SK-N-SH treated with all-trans-retinoic acid at 6 μM for 48 hours (cell line): ENCODE results near the gene CDKN2AIPNL.

Experiments
- ATAC-seq: fragments of 200-7000 bp; cut with Tn5 transposase; 3 replicates; pipeline ENCODE4 v1.9.1; 2020; ENCODE audit warnings: mild to moderate bottlenecking, moderate library complexity
- ARNTL ChIP-seq: fragments of 450-650 bp; formaldehyde crosslinking; IDR thresholded peaks from 2 replicates; pipeline ENCODE4 v1.5.0; 2020; ENCODE audit warnings: low read depth, mild to moderate bottlenecking, moderate library complexity, borderline replicate concordance
- BACH2 ChIP-seq: fragments of 250-450 bp; sonication (Bioruptor Pico); IDR thresholded peaks from 2 replicates; pipeline ENCODE4 v1.9.0; 2021; ENCODE audit warnings: mild to moderate bottlenecking, borderline replicate concordance
- GLIS3 ChIP-seq: fragments of 250-450 bp; sonication (Bioruptor Pico); IDR thresholded peaks from 2 replicates; pipeline ENCODE4 v1.5.0; 2020; ENCODE audit warnings: mild to moderate bottlenecking, moderate library complexity
- ISL1 ChIP-seq: fragments of 250-450 bp; sonication (Bioruptor Pico); IDR thresholded peaks from 2 replicates; pipeline ENCODE4 v2.1.2; 2022; ENCODE audit warnings: mild to moderate bottlenecking, moderate library complexity
- OSR1 ChIP-seq: fragments of 250-450 bp; sonication (Bioruptor Pico); IDR thresholded peaks from 2 replicates; pipeline ENCODE4 v1.8.0; 2022; ENCODE audit warnings: moderate library complexity, mild to moderate bottlenecking, inconsistent platforms
- PPARA ChIP-seq: fragments of 250-450 bp; sonication (Bioruptor Pico); IDR thresholded peaks from 2 replicates; pipeline ENCODE4 v1.5.0; 2020; ENCODE audit warnings: mild to moderate bottlenecking, borderline replicate concordance
- RARB ChIP-seq: fragments of 250-450 bp; sonication (Bioruptor Pico); IDR thresholded peaks from 2 replicates; pipeline ENCODE4 v1.8.0; 2021; ENCODE audit warnings: mild to moderate bottlenecking, moderate library complexity
- SNAI2 ChIP-seq: fragments of 250-450 bp; sonication (Bioruptor Pico); IDR thresholded peaks from 2 replicates; pipeline ENCODE4 v1.5.0; 2020; ENCODE audit warnings: mild to moderate bottlenecking, moderate library complexity
- TCF4 ChIP-seq: fragments of 250-450 bp; sonication (Bioruptor Pico); IDR thresholded peaks from 2 replicates; pipeline ENCODE4 v1.8.0; 2021; ENCODE audit warnings: mild to moderate bottlenecking, moderate library complexity, borderline replicate concordance
- TOX ChIP-seq: fragments of 250-450 bp; sonication (Bioruptor Pico); IDR thresholded peaks from 2 replicates; pipeline ENCODE4 v1.8.0; 2021; ENCODE audit warnings: mild to moderate bottlenecking, moderate library complexity, borderline replicate concordance
- ZC3H10 ChIP-seq: fragments of 250-450 bp; sonication (Bioruptor Pico); IDR thresholded peaks from 2 replicates; pipeline ENCODE4 v1.5.1; 2021; ENCODE audit warnings: mild to moderate bottlenecking, moderate library complexity
- ZFP3 ChIP-seq: fragments of 250-450 bp; sonication (Bioruptor Pico); IDR thresholded peaks from 2 replicates; pipeline ENCODE4 v1.5.0; 2020; ENCODE audit warnings: mild to moderate bottlenecking, moderate library complexity
- ZFP30 ChIP-seq: fragments of 450-650 bp; formaldehyde crosslinking; IDR thresholded peaks from 2 replicates; pipeline ENCODE4 v1.5.0; 2022; ENCODE audit warnings: mild to moderate bottlenecking, moderate library complexity
- ZNF70 ChIP-seq: fragments of 450-650 bp; formaldehyde crosslinking; IDR thresholded peaks from 2 replicates; pipeline ENCODE4 v1.5.0; 2020; ENCODE audit warnings: mild to moderate bottlenecking, moderate library complexity
- ZNF8 ChIP-seq: fragments of 450-650 bp; formaldehyde crosslinking; IDR thresholded peaks from 2 replicates; pipeline ENCODE4 v1.5.0; 2020; ENCODE audit warnings: mild to moderate bottlenecking, moderate library complexity
- TF ChIP-seq, protein P1 (sequence below): fragments of 250-450 bp; sonication (Bioruptor Pico); IDR thresholded peaks from 2 replicates; pipeline ENCODE4 v1.8.0; 2020; ENCODE audit warnings: mild to moderate bottlenecking, moderate library complexity, borderline replicate concordance
- TF ChIP-seq, protein P2 (sequence below): fragments of 250-450 bp; sonication (Bioruptor Pico); IDR thresholded peaks from 2 replicates; pipeline ENCODE4 v1.5.1; 2020; ENCODE audit warnings: low read depth, mild to moderate bottlenecking, moderate library complexity
- TF ChIP-seq, protein P3 (sequence below): fragments of 250-450 bp; sonication (Bioruptor Pico); IDR thresholded peaks from 2 replicates; pipeline ENCODE4 v1.5.0; 2020; ENCODE audit warnings: mild to moderate bottlenecking, moderate library complexity
- TF ChIP-seq, protein P4 (sequence below): fragments of 250-450 bp; sonication (Bioruptor Pico); IDR thresholded peaks from 2 replicates; pipeline ENCODE4 v1.5.1; 2021; ENCODE audit warnings: mild to moderate bottlenecking, moderate library complexity
- TF ChIP-seq, protein P5 (sequence below): fragments of 250-450 bp; sonication (Bioruptor Pico); IDR thresholded peaks from 2 replicates; pipeline ENCODE4 v1.8.0; 2021; ENCODE audit warnings: low read depth, mild to moderate bottlenecking, moderate library complexity, borderline replicate concordance

CDKN2AIPNL gene

DNA sequence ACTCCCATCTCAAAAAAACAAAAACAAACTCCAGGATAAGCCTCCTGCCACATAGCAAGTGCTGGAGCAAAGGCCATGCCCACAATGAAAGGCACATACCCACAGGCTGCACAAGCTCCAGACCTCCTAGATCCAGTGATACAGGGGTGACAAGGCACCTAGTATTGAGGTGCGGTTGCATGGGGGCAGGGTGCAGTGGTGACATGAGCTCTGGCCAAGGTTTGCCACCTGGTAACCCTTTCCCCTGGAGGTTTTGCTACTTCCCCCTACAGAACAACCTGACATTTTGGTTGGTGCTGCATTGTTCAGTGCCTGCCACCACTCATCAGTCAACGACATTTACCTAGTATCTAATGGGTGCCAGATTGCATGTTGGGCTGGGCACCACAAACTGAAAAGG is 14.5 kb downstream of the CDKN2AIPNL start (continued):
- TF ChIP-seq, protein P1, sequence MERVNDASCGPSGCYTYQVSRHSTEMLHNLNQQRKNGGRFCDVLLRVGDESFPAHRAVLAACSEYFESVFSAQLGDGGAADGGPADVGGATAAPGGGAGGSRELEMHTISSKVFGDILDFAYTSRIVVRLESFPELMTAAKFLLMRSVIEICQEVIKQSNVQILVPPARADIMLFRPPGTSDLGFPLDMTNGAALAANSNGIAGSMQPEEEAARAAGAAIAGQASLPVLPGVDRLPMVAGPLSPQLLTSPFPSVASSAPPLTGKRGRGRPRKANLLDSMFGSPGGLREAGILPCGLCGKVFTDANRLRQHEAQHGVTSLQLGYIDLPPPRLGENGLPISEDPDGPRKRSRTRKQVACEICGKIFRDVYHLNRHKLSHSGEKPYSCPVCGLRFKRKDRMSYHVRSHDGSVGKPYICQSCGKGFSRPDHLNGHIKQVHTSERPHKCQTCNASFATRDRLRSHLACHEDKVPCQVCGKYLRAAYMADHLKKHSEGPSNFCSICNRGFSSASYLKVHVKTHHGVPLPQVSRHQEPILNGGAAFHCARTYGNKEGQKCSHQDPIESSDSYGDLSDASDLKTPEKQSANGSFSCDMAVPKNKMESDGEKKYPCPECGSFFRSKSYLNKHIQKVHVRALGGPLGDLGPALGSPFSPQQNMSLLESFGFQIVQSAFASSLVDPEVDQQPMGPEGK: no peak
- TF ChIP-seq, protein P2, sequence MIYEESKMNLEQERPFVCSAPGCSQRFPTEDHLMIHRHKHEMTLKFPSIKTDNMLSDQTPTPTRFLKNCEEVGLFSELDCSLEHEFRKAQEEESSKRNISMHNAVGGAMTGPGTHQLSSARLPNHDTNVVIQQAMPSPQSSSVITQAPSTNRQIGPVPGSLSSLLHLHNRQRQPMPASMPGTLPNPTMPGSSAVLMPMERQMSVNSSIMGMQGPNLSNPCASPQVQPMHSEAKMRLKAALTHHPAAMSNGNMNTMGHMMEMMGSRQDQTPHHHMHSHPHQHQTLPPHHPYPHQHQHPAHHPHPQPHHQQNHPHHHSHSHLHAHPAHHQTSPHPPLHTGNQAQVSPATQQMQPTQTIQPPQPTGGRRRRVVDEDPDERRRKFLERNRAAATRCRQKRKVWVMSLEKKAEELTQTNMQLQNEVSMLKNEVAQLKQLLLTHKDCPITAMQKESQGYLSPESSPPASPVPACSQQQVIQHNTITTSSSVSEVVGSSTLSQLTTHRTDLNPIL (CRISPR knock-in tag): no peak
- TF ChIP-seq ZNF70 (CRISPR knock-in tag): no peak

DNA sequence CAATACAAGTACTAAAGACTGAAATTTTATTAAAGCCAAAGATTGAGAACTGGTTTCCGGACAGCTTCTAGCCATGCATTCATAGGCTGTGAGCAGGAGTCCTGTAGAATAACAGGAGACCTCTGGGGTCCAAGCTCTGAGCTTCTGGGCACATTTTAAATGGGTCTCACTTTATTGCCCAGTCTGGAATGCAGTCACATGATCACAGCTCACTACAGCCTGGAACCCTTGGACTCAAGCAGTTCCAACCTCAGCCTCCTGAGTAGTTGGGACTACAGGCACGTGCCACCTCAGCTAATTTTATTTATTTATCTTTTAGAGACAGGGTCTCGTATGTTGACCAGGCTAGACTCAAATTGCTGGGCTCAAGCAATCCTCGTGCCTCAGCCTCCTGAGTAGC is 15.4 kb downstream of the CDKN2AIPNL start:
- TF ChIP-seq, protein P3, sequence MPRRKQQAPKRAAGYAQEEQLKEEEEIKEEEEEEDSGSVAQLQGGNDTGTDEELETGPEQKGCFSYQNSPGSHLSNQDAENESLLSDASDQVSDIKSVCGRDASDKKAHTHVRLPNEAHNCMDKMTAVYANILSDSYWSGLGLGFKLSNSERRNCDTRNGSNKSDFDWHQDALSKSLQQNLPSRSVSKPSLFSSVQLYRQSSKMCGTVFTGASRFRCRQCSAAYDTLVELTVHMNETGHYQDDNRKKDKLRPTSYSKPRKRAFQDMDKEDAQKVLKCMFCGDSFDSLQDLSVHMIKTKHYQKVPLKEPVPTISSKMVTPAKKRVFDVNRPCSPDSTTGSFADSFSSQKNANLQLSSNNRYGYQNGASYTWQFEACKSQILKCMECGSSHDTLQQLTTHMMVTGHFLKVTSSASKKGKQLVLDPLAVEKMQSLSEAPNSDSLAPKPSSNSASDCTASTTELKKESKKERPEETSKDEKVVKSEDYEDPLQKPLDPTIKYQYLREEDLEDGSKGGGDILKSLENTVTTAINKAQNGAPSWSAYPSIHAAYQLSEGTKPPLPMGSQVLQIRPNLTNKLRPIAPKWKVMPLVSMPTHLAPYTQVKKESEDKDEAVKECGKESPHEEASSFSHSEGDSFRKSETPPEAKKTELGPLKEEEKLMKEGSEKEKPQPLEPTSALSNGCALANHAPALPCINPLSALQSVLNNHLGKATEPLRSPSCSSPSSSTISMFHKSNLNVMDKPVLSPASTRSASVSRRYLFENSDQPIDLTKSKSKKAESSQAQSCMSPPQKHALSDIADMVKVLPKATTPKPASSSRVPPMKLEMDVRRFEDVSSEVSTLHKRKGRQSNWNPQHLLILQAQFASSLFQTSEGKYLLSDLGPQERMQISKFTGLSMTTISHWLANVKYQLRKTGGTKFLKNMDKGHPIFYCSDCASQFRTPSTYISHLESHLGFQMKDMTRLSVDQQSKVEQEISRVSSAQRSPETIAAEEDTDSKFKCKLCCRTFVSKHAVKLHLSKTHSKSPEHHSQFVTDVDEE: no peak
- no peak for TF ChIP-seq ZC3H10 (CRISPR knock-in tag)
- no peak for TF ChIP-seq ZFP30 (CRISPR knock-in tag)
- no peak for TF ChIP-seq PPARA (CRISPR knock-in tag)
- no peak for TF ChIP-seq TCF4 (CRISPR knock-in tag)
- no peak for TF ChIP-seq SNAI2
- TF ChIP-seq RARB (CRISPR knock-in tag): no peak
- no peak for TF ChIP-seq OSR1 (CRISPR knock-in tag)
- TF ChIP-seq BACH2 (CRISPR knock-in tag): no peak
- TF ChIP-seq, protein P4, sequence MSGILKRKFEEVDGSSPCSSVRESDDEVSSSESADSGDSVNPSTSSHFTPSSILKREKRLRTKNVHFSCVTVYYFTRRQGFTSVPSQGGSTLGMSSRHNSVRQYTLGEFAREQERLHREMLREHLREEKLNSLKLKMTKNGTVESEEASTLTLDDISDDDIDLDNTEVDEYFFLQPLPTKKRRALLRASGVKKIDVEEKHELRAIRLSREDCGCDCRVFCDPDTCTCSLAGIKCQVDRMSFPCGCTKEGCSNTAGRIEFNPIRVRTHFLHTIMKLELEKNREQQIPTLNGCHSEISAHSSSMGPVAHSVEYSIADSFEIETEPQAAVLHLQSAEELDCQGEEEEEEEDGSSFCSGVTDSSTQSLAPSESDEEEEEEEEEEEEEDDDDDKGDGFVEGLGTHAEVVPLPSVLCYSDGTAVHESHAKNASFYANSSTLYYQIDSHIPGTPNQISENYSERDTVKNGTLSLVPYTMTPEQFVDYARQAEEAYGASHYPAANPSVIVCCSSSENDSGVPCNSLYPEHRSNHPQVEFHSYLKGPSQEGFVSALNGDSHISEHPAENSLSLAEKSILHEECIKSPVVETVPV (CRISPR knock-in tag): no peak
- TF ChIP-seq ZNF8 (CRISPR knock-in tag): no peak
- TF ChIP-seq, protein P1: no peak
- ATAC-seq: no peak

DNA sequence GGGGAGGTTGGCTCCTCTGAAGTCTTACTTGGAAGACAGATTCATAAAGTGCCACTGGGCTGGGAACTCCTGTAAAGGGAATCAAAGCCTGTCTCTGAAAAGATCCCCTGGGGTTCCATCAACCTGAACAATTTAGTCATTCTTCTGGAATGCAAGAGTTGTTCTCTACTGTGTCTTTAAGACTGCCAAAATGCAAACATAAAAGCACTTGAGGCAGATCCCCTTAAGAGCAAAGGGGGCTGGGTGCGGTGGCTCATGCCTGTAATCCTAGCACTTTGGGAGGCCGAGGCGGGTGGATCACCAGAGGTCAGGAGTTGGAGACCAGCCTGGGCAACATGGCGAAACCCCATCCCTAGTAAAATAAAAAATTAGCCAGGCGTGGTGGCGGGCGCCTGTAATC is 16.7 kb downstream of the CDKN2AIPNL start:
- ATAC-seq: no peak
- TF ChIP-seq ZFP30 (CRISPR knock-in tag) (no peak), TOX (CRISPR knock-in tag) (no peak), GLIS3 (no peak), SNAI2 (no peak), ARNTL (CRISPR knock-in tag) (no peak), ISL1 (CRISPR knock-in tag) (no peak), ZFP3 (no peak), ZNF8 (CRISPR knock-in tag) (no peak), BACH2 (CRISPR knock-in tag) (no peak), OSR1 (CRISPR knock-in tag) (no peak), TCF4 (CRISPR knock-in tag) (no peak)
- TF ChIP-seq, protein P2 (CRISPR knock-in tag): no peak
- TF ChIP-seq, protein P1: no peak
- TF ChIP-seq, protein P5, sequence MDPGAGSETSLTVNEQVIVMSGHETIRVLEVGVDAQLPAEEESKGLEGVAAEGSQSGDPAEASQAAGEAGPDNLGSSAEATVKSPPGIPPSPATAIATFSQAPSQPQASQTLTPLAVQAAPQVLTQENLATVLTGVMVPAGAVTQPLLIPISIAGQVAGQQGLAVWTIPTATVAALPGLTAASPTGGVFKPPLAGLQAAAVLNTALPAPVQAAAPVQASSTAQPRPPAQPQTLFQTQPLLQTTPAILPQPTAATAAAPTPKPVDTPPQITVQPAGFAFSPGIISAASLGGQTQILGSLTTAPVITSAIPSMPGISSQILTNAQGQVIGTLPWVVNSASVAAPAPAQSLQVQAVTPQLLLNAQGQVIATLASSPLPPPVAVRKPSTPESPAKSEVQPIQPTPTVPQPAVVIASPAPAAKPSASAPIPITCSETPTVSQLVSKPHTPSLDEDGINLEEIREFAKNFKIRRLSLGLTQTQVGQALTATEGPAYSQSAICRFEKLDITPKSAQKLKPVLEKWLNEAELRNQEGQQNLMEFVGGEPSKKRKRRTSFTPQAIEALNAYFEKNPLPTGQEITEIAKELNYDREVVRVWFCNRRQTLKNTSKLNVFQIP: no peak
- TF ChIP-seq, protein P3: no peak
